K562 treated with DMSO at 1 percent for 12 hours (cell line): ENCODE results near the gene OR6B1. TPM values are rescaled to one million over a fixed set of nuclear protein-coding genes. Genes with fewer than 3 reads are reported as not detected.

Experiments used
- total RNA-seq: library from RNA; unstranded; fragments of 300-600 nt; gene quantifications from 2 replicates; pipeline ENCODE4 v1.2.3, GENCODE V29; 2022; ENCODE audit not compliant: insufficient read depth

OR6B1 gene
- total RNA-seq, result not detected in 2 replicates

DNA sequence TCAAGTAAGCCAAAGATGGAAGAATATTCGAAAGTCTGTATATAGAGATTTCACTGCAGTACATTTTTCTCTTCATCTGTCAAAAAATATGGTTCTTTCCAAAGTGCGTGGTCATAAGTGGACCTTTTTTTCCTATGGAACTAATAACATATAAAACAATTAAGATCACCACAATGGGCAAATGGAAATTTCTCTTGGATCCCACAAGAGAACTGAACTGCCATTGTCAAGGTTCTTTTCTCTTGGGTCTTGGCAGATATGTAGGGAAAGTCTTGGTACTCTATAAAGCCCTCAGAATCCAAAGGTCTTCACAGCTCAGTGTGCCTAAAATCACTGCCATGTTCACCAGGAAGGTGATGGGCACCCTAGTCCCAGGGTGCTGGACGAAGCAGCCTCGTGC, at the start of gene OR6B1:
OR6B1 (plus strand) TSS at position 301 of the 400 bp plus-strand sequence. CDS start 3,677 bp downstream, outside the sequence.

DNA sequence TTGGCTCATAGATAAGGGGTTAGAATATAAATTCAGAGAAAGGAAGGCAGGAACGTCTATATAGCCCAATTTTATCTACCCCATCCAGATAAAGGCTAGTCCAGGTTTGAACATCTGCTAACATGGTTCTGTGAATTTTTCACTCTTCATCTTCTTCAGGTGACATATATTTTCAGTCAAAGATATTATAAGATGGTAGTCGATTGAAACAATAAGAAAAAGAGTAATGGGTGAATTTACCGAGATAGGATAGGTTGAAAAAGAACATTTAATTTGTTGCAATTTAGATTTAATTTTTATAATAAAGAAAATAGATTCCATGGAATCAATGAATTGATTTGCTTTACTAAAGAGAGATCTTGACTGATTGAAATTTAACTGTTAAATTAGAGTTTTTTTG, 45.6 kb upstream of the OR6B1 start, which contains the start of gene OR2F1:
OR2F1 (plus strand) TSS at position 301 of the 400 bp plus-strand sequence. CDS start 5,127 bp downstream, outside the sequence.

DNA sequence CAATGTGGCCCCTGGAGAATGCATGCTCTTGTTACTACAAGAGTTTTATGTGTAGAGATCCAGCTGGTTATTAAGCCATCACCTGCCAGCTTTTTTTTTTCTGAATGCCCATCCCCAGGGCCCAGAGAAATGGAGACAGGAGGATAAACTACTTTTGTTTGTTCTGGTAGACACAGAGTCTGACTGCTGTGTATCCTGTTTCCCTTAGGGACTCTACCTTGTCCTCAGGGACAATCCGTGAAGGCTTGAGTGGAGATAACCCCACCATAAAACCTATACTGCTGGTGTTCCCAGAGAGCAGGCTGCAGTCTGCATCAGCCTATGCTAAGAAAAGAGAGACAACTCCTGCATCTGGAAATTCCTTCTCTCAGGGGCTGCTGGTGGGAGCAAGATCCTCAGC, 48.5 kb downstream of the OR6B1 start, which contains the start of gene OR2A5:
OR2A5 (plus strand) TSS at position 301 of the 400 bp plus-strand sequence. CDS start 1,454 bp downstream, outside the sequence.

Other genes starting within 250 kb of the OR6B1 start
- gene CTAGE6, start 242.6 kb upstream of the OR6B1 start, total RNA-seq, result not detected in 2 replicates
- 19.2 and 56.5 TPM in 2 replicates for gene TCAF1, start 98.1 kb upstream of the OR6B1 start, total RNA-seq
- gene OR2F2, start 65.1 kb upstream of the OR6B1 start, total RNA-seq, result not detected in 2 replicates
- not detected in 2 replicates for gene OR2F1, start 45.5 kb upstream of the OR6B1 start, total RNA-seq
- not detected in 2 replicates for gene OR2A5, start 48.6 kb downstream of the OR6B1 start, total RNA-seq
- gene OR2A25, start 69.5 kb downstream of the OR6B1 start, total RNA-seq, result not detected in 2 replicates
- gene OR2A12, start 86.0 kb downstream of the OR6B1 start, total RNA-seq, result not detected in 2 replicates
- not detected in 2 replicates for gene OR2A2, start 109.3 kb downstream of the OR6B1 start, total RNA-seq
- not detected in 2 replicates for gene OR2A14, start 122.9 kb downstream of the OR6B1 start, total RNA-seq
- not detected in 2 replicates for gene CTAGE4, start 183.1 kb downstream of the OR6B1 start, total RNA-seq
- gene ARHGEF35, start 195.5 kb downstream of the OR6B1 start, total RNA-seq, result not detected in 2 replicates
- gene OR2A42, start 239.3 kb downstream of the OR6B1 start, total RNA-seq, result not detected in 2 replicates